SKM-1 treated with dmso at 0.1 percent for 144 hours (cell line): Measurements from ENCODE around the gene PARN.
"Not testable (repeated sequence)": the region's sequence is repeated elsewhere in the genome, so short reads cannot be mapped to it uniquely, and the experiment has no call there.

ENCODE experiments used
- DNase-seq: peaks from one replicate; lab custom pipeline; 2025; ENCODE audit not compliant: unreplicated experiment; lab: John Stamatoyannopoulos, UW

Gene PARN

GRCh38 chr16:14576069-14576468 is 54.0 kb downstream of the PARN start:
- DNase-seq: no peak

DNA sequence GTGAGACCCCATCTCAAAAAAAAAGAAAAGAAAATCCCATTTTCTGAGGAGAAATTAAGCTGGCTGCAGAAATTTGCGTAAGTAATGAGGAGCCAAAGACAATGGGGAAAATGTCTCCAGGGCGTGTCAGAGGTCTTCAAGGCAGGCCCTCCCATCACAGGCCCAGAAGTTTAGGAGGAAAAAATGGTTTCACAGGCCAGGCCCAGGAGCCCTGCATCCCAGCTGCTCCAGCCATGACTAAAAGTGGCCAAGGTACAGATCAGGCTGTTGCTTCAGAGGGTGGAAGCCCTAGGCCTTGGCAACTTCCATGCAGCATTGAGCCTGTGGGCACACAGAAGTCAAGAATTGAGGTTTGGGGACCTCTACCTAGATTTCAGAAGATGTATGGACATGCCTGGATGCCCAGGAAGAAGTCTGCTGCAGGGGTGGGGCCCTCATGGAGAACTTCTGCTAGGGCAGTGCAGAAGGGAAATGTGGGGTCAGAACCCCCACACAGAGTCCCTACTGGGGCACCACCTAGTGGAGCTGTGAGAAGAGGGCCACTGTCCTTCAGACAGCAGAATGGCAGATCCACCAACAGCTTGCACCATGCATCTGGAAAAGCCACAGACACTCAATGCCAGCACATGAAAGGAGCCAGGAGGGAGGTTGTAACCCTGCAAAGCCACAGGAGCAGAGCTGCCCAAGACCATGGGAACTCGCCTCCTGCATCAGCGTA is 55.2 kb downstream of the PARN start:
- not testable (repeated sequence) for DNase-seq

- no peak for DNase-seq
Measured at GRCh38 chr16:14572535-14572934, 57.5 kb downstream of the PARN start.

- no peak for DNase-seq
Measured at GRCh38 chr16:14569213-14569612, 60.8 kb downstream of the PARN start.

GRCh38 chr16:14566599-14566998 is 63.5 kb downstream of the PARN start:
- no peak for DNase-seq

DNA sequence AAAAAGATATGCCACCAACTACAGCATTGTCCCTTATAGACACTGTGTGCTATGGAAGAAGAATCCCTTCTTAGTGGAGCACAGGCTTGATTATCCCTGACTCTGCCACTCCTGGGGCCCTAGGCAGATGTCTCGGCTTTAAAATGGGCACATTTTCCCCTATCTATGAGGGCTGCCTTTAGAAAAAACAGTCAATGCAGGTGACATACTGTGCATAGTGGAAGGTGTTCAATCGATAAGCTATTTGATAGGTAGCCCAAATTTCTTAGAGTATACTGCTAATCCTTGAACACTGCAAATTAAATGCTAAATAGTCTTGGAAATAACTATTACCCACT is 64.4 kb downstream of the PARN start:
- no peak for DNase-seq

GRCh38 chr16:14564861-14565687 is 65.0 kb downstream of the PARN start:
- no peak for DNase-seq

GRCh38 chr16:14564323-14564722 is 65.7 kb downstream of the PARN start:
- DNase-seq: no peak

DNA sequence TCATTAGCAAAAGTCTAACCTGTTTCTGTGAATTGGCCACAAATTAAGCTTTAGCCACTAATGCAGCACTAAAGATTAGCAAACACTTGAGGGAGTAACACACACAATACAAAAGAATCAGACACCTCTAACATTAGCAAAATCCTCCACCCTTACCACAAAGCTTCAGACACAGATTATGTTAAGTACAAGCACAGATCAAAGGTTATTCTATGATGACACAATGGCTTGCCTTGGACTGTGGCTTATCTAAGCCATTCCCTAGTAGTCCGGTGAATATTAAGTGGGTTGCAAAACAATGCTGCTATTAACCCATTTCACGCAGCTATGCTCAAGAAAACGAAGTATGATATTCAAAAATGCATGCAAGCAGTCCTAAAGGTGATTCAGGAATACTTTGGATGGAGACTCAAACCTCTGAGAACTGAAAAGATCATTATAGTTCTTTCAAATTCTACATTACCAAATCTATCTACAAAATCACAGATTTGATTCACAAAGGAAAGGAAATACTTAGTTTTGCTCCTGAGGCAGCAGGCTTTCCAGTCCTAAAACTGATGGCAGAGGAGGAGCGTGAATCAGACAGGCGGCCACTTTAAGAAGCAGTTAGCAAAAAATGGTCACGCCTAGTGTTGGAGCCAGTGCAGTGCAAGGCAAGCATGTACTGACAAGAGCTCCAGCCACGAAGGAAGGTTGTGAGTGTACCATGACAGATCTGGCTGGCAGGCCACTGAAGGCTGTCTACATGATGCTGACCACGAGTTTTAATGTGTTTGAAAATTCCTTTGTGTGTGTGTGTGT is 67.2 kb downstream of the PARN start:
- no peak for DNase-seq

- no peak for DNase-seq
Measured at GRCh38 chr16:14560523-14560922, 69.5 kb downstream of the PARN start.

- peak; percentile 74 for DNase-seq
Measured at GRCh38 chr16:14559809-14560241, 70.2 kb downstream of the PARN start.

GRCh38 chr16:14553447-14553846 is 76.6 kb downstream of the PARN start:
- no peak for DNase-seq

DNA sequence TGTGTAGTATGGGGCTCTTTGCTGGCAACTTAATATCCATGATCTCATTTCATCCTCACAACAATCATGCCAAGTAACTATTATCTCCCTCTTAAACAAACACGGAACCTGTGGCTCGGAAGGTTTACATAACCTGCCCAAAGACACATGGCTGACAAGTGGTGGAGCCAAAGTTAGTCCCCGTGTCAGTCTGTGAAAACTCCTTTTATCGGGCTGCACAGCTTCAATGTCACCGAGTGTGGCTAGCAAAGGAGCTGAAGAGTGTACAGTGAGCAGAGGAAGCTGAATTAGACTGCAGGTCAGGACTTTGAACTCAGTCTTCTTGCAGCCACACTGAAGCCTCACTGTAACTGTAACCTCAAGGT is 80.3 kb downstream of the PARN start:
- no peak for DNase-seq

GRCh38 chr16:14548933-14549788 is 80.9 kb downstream of the PARN start:
- DNase-seq: no peak

DNA sequence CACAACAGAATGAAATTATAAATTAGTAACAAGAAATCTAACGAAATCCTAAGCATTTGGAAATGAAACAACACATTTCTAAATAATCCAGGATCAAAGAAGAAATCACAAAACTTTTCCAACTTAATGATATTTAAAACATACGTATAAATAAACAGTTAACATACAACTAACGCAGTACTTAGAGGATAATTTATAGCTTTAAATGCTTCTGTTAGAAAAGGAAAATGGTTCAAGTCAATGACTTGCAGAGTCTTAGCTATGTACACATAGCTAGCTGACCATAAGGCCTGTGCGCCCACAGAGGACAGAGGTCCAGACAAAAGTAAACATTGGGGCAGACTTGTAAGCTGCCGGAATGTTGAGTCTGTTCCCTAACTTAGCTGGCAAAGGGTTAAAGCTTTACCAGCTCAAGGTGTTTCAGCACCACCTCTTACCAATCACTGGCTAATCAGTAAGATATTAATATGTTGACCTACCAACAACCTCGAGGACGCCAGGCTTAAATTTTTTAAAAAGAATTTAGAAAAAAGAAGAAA is 84.6 kb downstream of the PARN start:
- no peak for DNase-seq

DNA sequence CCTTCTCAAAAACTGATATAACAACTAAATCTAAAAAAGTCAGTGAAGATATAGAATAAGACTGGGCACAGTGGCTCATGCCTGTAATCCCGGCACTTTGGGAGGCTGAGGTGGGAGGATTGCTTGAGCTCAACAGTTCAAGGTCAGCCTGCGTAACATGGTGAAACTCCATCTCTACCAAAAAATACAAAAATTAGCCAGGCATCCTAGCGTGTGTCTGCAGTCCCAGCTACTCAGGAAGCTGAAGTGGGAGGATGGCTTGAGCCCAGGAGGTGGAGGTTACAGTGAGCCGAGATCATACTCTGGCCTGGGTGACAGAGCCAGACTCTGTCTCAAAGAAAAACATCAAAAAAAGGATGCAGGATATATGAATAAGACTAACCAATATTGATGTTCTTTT is 85.2 kb downstream of the PARN start:
- not testable (repeated sequence) for DNase-seq

- DNase-seq: no peak
Measured at GRCh38 chr16:14539631-14540030, 90.4 kb downstream of the PARN start.

GRCh38 chr16:14539156-14539555 is 90.9 kb downstream of the PARN start:
- DNase-seq: no peak

- no peak for DNase-seq
Measured at GRCh38 chr16:14538604-14539003, 91.5 kb downstream of the PARN start.

DNA sequence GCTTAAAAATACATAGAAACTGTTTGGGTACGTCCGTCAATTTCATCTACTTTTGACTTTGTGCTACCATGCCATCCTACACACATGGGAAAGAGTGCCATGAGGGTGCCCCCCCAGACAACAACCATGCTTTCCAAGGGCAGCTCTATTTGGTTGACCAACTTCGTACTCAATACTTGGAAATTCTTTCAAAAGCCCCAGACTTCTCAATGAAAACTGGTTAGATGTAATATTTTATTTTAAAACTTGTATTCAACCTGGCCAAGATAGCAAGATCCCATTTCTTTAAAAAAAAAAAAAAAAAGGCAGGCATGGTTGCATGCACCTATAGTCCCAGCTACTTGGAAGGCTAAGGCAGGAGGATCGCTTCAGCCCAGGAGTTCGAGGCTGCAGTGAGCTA is 98.4 kb downstream of the PARN start:
- DNase-seq: no peak

GRCh38 chr16:14531101-14531500 is 99.0 kb downstream of the PARN start:
- no peak for DNase-seq
